HCT116 (cell line): ENCODE measurements around the gene SAP30L. TPM values are rescaled to one million over a fixed set of nuclear protein-coding genes. Genes with fewer than 3 reads are reported as not detected.

Experiments used
- ATAC-seq: fragments of 200-7000 bp; cut with Tn5 transposase; 2 replicates; pipeline ENCODE4 v1.9.1; 2020; ENCODE audit warnings: mild to moderate bottlenecking, moderate library complexity
- BruUV-seq: library from RNA; stranded (reverse); fragments of 400-500 nt; replicated peaks from 2 replicates; lab custom pipeline; 2021; lab: Mats Ljungman, UMichigan
- CTCF ChIA-PET: fragments of 300-600 bp; sonication (Branson Sonifier 250); formaldehyde crosslinking; loops from one replicate; lab custom pipeline; 2021; ENCODE audit warnings: antibody characterized with exemption; lab: Charles Lee
- POLR2A ChIA-PET: fragments of 300-600, 350-600 bp; sonication (Branson Sonifier 250); formaldehyde crosslinking; loops from one replicate; lab custom pipeline; 2021; ENCODE audit warnings: antibody characterized with exemption; lab: Charles Lee
- RAD21 ChIA-PET, 2 experiments: fragments of 300-600 bp; sonication (Branson Sonifier 250); formaldehyde crosslinking; loops; one replicate each; lab custom pipeline; 2023; ENCODE audit warnings: low total read pairs in 2 of 2; ENCODE audit not compliant: uncharacterized antibody in 2 of 2, unreplicated experiment in 2 of 2, low non-redundant PET in 1 of 2; lab: Charles Lee
- DNase-seq: peaks from one replicate; pipeline ENCODE4 v3.0.0-alpha.2; 2010; ENCODE audit warnings: low read depth, low spot score
- H2AFZ ChIP-seq: fragments of 200-600 bp; shearing (Covaris generic), sonication (generic); 2 replicates; pipeline ENCODE4 v1.6.1; 2017; ENCODE audit warnings: low read depth, mixed run types, mixed read lengths, antibody characterized with exemption, low read length; ENCODE audit not compliant: poor library complexity, severe bottlenecking
- H3K27ac ChIP-seq: 2 replicates; pipeline ENCODE4 v1.5.1; 2012; ENCODE audit warnings: low read depth, low read length
- H3K27me3 ChIP-seq: fragments of 200-600 bp; sonication (generic); 2 replicates; pipeline ENCODE4 v1.6.1; 2016; ENCODE audit warnings: mixed run types, low read length, mixed read lengths; ENCODE audit not compliant: insufficient read depth
- H3K36me3 ChIP-seq, 2 experiments: fragments of 200-500 bp in 1 of 2; fragments of 200-600 bp in 1 of 2; sonication (Bioruptor generic) in 1 of 2; sonication (generic) in 1 of 2; 2 replicates each; pipeline versions ENCODE4 v1.5.1 to v1.6.1; 2014 to 2016; ENCODE audit warnings: low read length in 2 of 2, inconsistent platforms in 1 of 2, mixed read lengths in 1 of 2, mixed run types in 1 of 2; ENCODE audit not compliant: insufficient read depth in 2 of 2, control insufficient read depth in 1 of 2
- H3K4me1 ChIP-seq, 2 experiments: fragments of 200-600 bp in 1 of 2; sonication (generic) in 1 of 2; 2 replicates each; pipeline versions ENCODE4 v1.5.1 to v1.6.1; 2012 to 2017; ENCODE audit warnings: low read length in 2 of 2, inconsistent platforms in 1 of 2, mild to moderate bottlenecking in 1 of 2, mixed read lengths in 1 of 2, mixed run types in 1 of 2, moderate library complexity in 1 of 2; ENCODE audit not compliant: insufficient read depth in 2 of 2, control insufficient read depth in 1 of 2
- H3K4me2 ChIP-seq: fragments of 200-600 bp; sonication (generic); 2 replicates; pipeline ENCODE4 v1.6.1; 2017; ENCODE audit warnings: mixed run types, low read length, mixed read lengths
- H3K4me3 ChIP-seq, 2 experiments: fragments of 200-600 bp in 1 of 2; sonication (generic) in 1 of 2; replicated peaks in 1 of 2; 2 replicates each; pipeline ENCODE4 v1.5.1; 2011 to 2016; ENCODE audit warnings: low read length in 2 of 2, control low read depth in 1 of 2, low read depth in 1 of 2, mild to moderate bottlenecking in 1 of 2, mixed read lengths in 1 of 2, mixed run types in 1 of 2
- H3K79me2 ChIP-seq: fragments of 200-600 bp; sonication (generic); 2 replicates; pipeline ENCODE4 v1.6.1; 2017; ENCODE audit warnings: mild to moderate bottlenecking, mixed run types, low read length, moderate library complexity, mixed read lengths; ENCODE audit not compliant: insufficient read depth
- H3K9ac ChIP-seq: fragments of 200-600 bp; sonication (generic); 2 replicates; pipeline ENCODE4 v1.6.1; 2016; ENCODE audit warnings: low read length, mixed read lengths
- H3K9me2 ChIP-seq: fragments of 200-600 bp; sonication (generic), shearing (Covaris generic); 2 replicates; pipeline ENCODE4 v1.6.1; 2017; ENCODE audit warnings: mixed run types, mild to moderate bottlenecking, moderate library complexity; ENCODE audit not compliant: insufficient read depth
- H3K9me3 ChIP-seq, 2 experiments: fragments of 200-500 bp in 1 of 2; fragments of 200-600 bp in 1 of 2; sonication (Bioruptor generic) in 1 of 2; sonication (generic) in 1 of 2; 2 replicates each; pipeline ENCODE4 v1.6.1; 2014 to 2017; ENCODE audit warnings: low read length in 2 of 2, mixed read lengths in 2 of 2, inconsistent platforms in 1 of 2, low read depth in 1 of 2, mild to moderate bottlenecking in 1 of 2, mixed run types in 1 of 2, moderate library complexity in 1 of 2; ENCODE audit not compliant: control insufficient read depth in 1 of 2, insufficient read depth in 1 of 2
- H4K20me1 ChIP-seq: fragments of 200-600 bp; sonication (generic), shearing (Covaris generic); 2 replicates; pipeline ENCODE4 v1.6.1; 2017; ENCODE audit warnings: mixed run types, mild to moderate bottlenecking, moderate library complexity; ENCODE audit not compliant: insufficient read depth
- CEBPB ChIP-seq: IDR thresholded peaks from 2 replicates; pipeline ENCODE4 v1.6.1; 2012; ENCODE audit warnings: low read depth
- EGR1 ChIP-seq: IDR thresholded peaks from 2 replicates; pipeline ENCODE4 v1.6.1; 2012; ENCODE audit warnings: low read depth
- ELF1 ChIP-seq: IDR thresholded peaks from 2 replicates; pipeline ENCODE4 v1.6.1; 2012; ENCODE audit warnings: low read depth, borderline replicate concordance
- EZH2phosphoT487 ChIP-seq: fragments of 200-600 bp; IDR thresholded peaks from 2 replicates; pipeline ENCODE4 v1.6.1; 2018; ENCODE audit warnings: antibody characterized with exemption, borderline replicate concordance
- FOSL1 ChIP-seq: IDR thresholded peaks from 2 replicates; pipeline ENCODE4 v1.6.1; 2012; ENCODE audit warnings: low read depth
- JUND ChIP-seq: IDR thresholded peaks from 2 replicates; pipeline ENCODE4 v1.6.1; 2012
- POLR2A ChIP-seq: IDR thresholded peaks from 2 replicates; pipeline ENCODE4 v1.7.0; 2011; ENCODE audit warnings: borderline replicate concordance; ENCODE audit not compliant: insufficient read depth, insufficient read length; ENCODE audit errors: extremely low read depth
- POLR2AphosphoS5 ChIP-seq: IDR thresholded peaks from 2 replicates; pipeline ENCODE4 v1.6.1; 2011; ENCODE audit warnings: mild to moderate bottlenecking, low read depth, low read length, moderate library complexity
- SIN3A ChIP-seq: IDR thresholded peaks from 2 replicates; pipeline ENCODE4 v1.6.1; 2012; ENCODE audit warnings: low read depth
- SP1 ChIP-seq: IDR thresholded peaks from 2 replicates; pipeline ENCODE4 v1.6.1; 2012; ENCODE audit warnings: low read depth
- TCF7L2 ChIP-seq: IDR thresholded peaks from 2 replicates; pipeline ENCODE4 v1.7.0; 2011; ENCODE audit warnings: borderline replicate concordance, inconsistent platforms; ENCODE audit not compliant: insufficient read depth, insufficient read length; ENCODE audit errors: extremely low read depth
- ZFX ChIP-seq: fragments of 450-650 bp; IDR thresholded peaks from 2 replicates; pipeline ENCODE4 v1.6.1; 2017
- intact Hi-C: fragments of 100-400 bp; cut with micrococcal nuclease; formaldehyde crosslinking; loops from 2 replicates; pipeline ENCODE4 v1.10.0; 2022
- total RNA-seq: library from RNA; stranded (reverse); gene quantifications from one replicate; pipeline ENCODE4 v1.2.1, GENCODE V29; 2021; ENCODE audit not compliant: unreplicated experiment
- TF ChIP-seq, protein P1 (sequence below), 3 experiments: fragments of 200-600 bp in 1 of 3; sonication (generic) in 1 of 3; IDR thresholded peaks in 2 of 3; conservative IDR thresholded peaks in 1 of 3; 2 replicates each; pipeline ENCODE4 v1.5.1; 2012 to 2017; ENCODE audit warnings: low read depth in 2 of 3, low read length in 2 of 3, antibody characterized with exemption in 1 of 3, borderline replicate concordance in 1 of 3, control low read depth in 1 of 3, mild to moderate bottlenecking in 1 of 3, mixed read lengths in 1 of 3, mixed run types in 1 of 3, moderate library complexity in 1 of 3; ENCODE audit not compliant: insufficient read depth in 1 of 3
- TF ChIP-seq, protein P2 (sequence below): IDR thresholded peaks from 2 replicates; pipeline ENCODE4 v1.6.1; 2012
- TF ChIP-seq, protein P3 (sequence below): IDR thresholded peaks from 2 replicates; pipeline ENCODE4 v1.6.1; 2011; ENCODE audit warnings: mild to moderate bottlenecking, low read length, moderate library complexity; ENCODE audit not compliant: insufficient replicate concordance; ENCODE audit errors: extremely low read depth

The SAP30L gene
- total RNA-seq, 1 experiment from 2014 or later = 25.5 TPM

DNA sequence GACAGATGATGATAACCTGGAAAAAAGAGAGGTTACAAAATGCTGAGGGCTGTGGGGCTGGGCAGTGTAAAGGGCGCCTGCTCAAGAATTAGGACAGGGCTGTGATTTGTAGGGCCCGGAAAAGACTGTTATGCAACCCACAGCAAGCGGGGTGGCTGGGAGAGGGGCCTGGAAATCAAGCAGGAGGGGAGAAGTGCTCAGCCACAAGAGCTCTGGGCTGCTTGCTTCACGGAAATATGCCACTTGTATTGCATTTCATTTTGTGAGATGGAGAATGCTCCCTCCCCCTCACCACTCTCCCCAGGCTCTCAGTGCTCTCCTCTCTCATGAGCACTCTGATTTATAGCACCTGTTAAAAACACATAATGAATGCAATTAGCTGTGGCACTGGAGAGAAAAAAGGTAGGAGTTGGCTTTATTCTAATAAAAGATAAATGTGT, 40.6 kb downstream of the SAP30L start:
- H3K27me3 ChIP-seq = peaks cover 60% of the 10 kb centered on the region
- CTCF ChIA-PET = no interaction called here
- intact Hi-C loops = no loop called here
- H3K4me2 ChIP-seq = no peak overlapping the region
- no peaks in the 10 kb centered on the region for H3K79me2 ChIP-seq
- DNase-seq (no peak), ATAC-seq (no peak)
- no peaks in the 10 kb centered on the region for H3K9me3 ChIP-seq
- no TSS peak for BruUV-seq
- no peak overlapping the region for H2AFZ ChIP-seq
- no peak overlapping the region for H3K27ac ChIP-seq
- H3K4me1 ChIP-seq = no peaks in the 10 kb centered on the region
- no peak overlapping the region for H3K9ac ChIP-seq
- H3K9me2 ChIP-seq = no peaks in the 10 kb centered on the region
- no peaks in the 10 kb centered on the region for H3K36me3 ChIP-seq
- no peaks in the 10 kb centered on the region for H4K20me1 ChIP-seq
- TF ChIP-seq JUND (no peak), EZH2phosphoT487 (no peak), POLR2A (no peak), EGR1 (no peak), FOSL1 (no peak), CEBPB (no peak), ZFX (no peak), POLR2AphosphoS5 (no peak)
- TF ChIP-seq, protein P1, sequence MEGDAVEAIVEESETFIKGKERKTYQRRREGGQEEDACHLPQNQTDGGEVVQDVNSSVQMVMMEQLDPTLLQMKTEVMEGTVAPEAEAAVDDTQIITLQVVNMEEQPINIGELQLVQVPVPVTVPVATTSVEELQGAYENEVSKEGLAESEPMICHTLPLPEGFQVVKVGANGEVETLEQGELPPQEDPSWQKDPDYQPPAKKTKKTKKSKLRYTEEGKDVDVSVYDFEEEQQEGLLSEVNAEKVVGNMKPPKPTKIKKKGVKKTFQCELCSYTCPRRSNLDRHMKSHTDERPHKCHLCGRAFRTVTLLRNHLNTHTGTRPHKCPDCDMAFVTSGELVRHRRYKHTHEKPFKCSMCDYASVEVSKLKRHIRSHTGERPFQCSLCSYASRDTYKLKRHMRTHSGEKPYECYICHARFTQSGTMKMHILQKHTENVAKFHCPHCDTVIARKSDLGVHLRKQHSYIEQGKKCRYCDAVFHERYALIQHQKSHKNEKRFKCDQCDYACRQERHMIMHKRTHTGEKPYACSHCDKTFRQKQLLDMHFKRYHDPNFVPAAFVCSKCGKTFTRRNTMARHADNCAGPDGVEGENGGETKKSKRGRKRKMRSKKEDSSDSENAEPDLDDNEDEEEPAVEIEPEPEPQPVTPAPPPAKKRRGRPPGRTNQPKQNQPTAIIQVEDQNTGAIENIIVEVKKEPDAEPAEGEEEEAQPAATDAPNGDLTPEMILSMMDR (IDR thresholded peaks at IDR 0.05 in 2 of 3, conservative IDR thresholded peaks at IDR 0.05 in 1 of 3; ENCODE audit: borderline replicate concordance in 1 of 3, insufficient read depth in 1 of 3, low read depth in 2 of 3, low read length in 2 of 3) = no peak
- H3K4me3 ChIP-seq = no peak overlapping the region
- RAD21 ChIA-PET = no interaction called here
- POLR2A ChIA-PET = no interaction called here

DNA sequence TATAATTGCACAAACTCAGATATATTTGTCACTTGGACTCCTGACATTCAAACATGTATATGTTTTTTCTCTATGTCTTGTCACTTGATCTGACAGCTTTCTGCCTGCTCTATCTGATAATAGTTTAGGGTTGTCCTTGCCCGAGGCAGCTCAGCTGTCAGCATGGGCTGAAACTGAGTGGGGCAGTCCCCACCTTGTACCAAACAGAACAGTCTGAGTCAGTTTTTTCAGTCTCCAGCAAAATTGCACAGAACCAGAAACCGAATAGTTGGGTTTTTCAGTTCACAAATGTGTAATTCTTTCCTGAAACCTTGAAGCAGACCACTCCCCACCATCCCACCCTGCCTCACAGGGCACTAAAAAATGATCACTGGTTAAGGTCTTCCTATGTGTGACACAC, 41.7 kb downstream of the SAP30L start:
- intact Hi-C loops = no loop called here
- CTCF ChIA-PET = no interaction called here
- H3K27me3 ChIP-seq = peaks cover 53% of the 10 kb centered on the region
- no peaks in the 10 kb centered on the region for H3K36me3 ChIP-seq
- RAD21 ChIA-PET = no interaction called here
- no peak overlapping the region for H3K9ac ChIP-seq
- ATAC-seq (no peak), DNase-seq (no peak)
- H3K4me1 ChIP-seq = no peaks in the 10 kb centered on the region
- no peak overlapping the region for H2AFZ ChIP-seq
- H3K4me2 ChIP-seq = no peak overlapping the region
- no peaks in the 10 kb centered on the region for H3K79me2 ChIP-seq
- H3K4me3 ChIP-seq = no peak overlapping the region
- no peaks in the 10 kb centered on the region for H4K20me1 ChIP-seq
- no peaks in the 10 kb centered on the region for H3K9me2 ChIP-seq
- BruUV-seq = no TSS peak
- H3K27ac ChIP-seq = no peak overlapping the region
- POLR2A ChIA-PET = no interaction called here
- no peaks in the 10 kb centered on the region for H3K9me3 ChIP-seq
- TF ChIP-seq TCF7L2 (no peak), SIN3A (no peak), ELF1 (no peak), EZH2phosphoT487 (no peak), CEBPB (no peak), SP1 (no peak), JUND (no peak)
- TF ChIP-seq, protein P2, sequence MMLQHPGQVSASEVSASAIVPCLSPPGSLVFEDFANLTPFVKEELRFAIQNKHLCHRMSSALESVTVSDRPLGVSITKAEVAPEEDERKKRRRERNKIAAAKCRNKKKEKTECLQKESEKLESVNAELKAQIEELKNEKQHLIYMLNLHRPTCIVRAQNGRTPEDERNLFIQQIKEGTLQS = no peak
- TF ChIP-seq, protein P3, sequence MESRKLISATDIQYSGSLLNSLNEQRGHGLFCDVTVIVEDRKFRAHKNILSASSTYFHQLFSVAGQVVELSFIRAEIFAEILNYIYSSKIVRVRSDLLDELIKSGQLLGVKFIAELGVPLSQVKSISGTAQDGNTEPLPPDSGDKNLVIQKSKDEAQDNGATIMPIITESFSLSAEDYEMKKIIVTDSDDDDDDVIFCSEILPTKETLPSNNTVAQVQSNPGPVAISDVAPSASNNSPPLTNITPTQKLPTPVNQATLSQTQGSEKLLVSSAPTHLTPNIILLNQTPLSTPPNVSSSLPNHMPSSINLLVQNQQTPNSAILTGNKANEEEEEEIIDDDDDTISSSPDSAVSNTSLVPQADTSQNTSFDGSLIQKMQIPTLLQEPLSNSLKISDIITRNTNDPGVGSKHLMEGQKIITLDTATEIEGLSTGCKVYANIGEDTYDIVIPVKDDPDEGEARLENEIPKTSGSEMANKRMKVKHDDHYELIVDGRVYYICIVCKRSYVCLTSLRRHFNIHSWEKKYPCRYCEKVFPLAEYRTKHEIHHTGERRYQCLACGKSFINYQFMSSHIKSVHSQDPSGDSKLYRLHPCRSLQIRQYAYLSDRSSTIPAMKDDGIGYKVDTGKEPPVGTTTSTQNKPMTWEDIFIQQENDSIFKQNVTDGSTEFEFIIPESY = no peak
